Tibial artery (tissue), 4 donors: ENCODE results near the gene ZNF226.

Experiments
- DNase-seq, 2 donors: peaks; one replicate each; pipeline ENCODE4 v3.0.0-alpha.2; 2019
- H3K27ac ChIP-seq, 2 donors: fragments of 200-600 bp; sonication (generic) in 1 of 2; 1 replicate in 1 of 2; 2 replicates in 1 of 2; pipeline ENCODE4 v1.5.1; 2018 to 2019; ENCODE audit warnings: mild to moderate bottlenecking in 1 of 2
- H3K27me3 ChIP-seq, 2 donors: fragments of 200-600 bp; sonication (generic) in 1 of 2; one replicate each; pipeline versions ENCODE4 v1.5.1 to v1.6.0; 2016 to 2019
- H3K36me3 ChIP-seq, 3 donors: fragments of 200-600 bp; sonication (generic) in 2 of 3; one replicate each; pipeline ENCODE4 v1.5.1; 2016 to 2019; ENCODE audit warnings: mild to moderate bottlenecking in 2 of 3
- H3K4me1 ChIP-seq, 4 donors: fragments of 200-600 bp; sonication (generic) in 2 of 4; 1 replicate in 3 of 4; 2 replicates in 1 of 4; pipeline ENCODE4 v1.5.1; 2016 to 2019
- H3K4me3 ChIP-seq, 2 donors: fragments of 200-600 bp; sonication (generic) in 1 of 2; 1 replicate in 1 of 2; 2 replicates in 1 of 2; pipeline ENCODE4 v1.5.1; 2018 to 2019; ENCODE audit warnings: mild to moderate bottlenecking in 2 of 2
- H3K9me3 ChIP-seq, 3 donors: fragments of 200-600 bp; sonication (generic) in 1 of 3; one replicate each; pipeline ENCODE4 v1.5.1; 2016 to 2019
- intact Hi-C: fragments of 100-400 bp; cut with DNase I; formaldehyde crosslinking; loops from one replicate; pipeline ENCODE4 v1.15.0; 2023; ENCODE audit warnings: low total_unique reads
- TF ChIP-seq, protein P1 (sequence below), 2 experiments: fragments of 200-600 bp in 1 of 2; fragments of 450-650 bp in 1 of 2; IDR thresholded peaks; one replicate each; pipeline ENCODE4 v1.5.1; 2017 to 2019; ENCODE audit warnings: antibody characterized with exemption in 2 of 2, mild to moderate bottlenecking in 1 of 2, moderate library complexity in 1 of 2

Gene ZNF226

DNA sequence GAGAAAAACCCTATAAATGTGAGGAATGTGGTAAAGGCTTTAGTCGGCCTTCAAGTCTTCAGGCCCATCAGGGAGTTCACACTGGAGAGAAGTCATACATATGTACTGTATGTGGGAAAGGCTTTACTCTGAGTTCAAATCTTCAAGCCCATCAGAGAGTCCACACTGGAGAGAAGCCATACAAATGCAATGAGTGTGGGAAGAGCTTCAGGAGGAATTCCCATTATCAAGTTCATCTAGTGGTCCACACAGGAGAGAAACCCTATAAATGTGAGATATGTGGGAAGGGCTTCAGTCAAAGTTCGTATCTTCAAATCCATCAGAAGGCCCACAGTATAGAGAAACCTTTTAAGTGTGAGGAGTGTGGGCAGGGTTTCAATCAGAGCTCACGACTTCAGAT is 11.7 kb downstream of the ZNF226 start:
- intact Hi-C loops, result no loop called here
- Histone ChIP-seq H3K4me1 (no peaks in the 10 kb centered on the region), H3K4me3 (no peak overlapping the region), H3K27me3 (no peaks in the 10 kb centered on the region), H3K36me3 (peaks cover 57 to 83% (median 62%) of the 10 kb centered on the region in 3 donors), H3K27ac (no peak overlapping the region), H3K9me3 (peaks cover 11 to 100% (median 98%) of the 10 kb centered on the region in 3 donors)
- DNase-seq, result no peak
- TF ChIP-seq, protein P1, sequence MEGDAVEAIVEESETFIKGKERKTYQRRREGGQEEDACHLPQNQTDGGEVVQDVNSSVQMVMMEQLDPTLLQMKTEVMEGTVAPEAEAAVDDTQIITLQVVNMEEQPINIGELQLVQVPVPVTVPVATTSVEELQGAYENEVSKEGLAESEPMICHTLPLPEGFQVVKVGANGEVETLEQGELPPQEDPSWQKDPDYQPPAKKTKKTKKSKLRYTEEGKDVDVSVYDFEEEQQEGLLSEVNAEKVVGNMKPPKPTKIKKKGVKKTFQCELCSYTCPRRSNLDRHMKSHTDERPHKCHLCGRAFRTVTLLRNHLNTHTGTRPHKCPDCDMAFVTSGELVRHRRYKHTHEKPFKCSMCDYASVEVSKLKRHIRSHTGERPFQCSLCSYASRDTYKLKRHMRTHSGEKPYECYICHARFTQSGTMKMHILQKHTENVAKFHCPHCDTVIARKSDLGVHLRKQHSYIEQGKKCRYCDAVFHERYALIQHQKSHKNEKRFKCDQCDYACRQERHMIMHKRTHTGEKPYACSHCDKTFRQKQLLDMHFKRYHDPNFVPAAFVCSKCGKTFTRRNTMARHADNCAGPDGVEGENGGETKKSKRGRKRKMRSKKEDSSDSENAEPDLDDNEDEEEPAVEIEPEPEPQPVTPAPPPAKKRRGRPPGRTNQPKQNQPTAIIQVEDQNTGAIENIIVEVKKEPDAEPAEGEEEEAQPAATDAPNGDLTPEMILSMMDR (IDR thresholded peaks at IDR 0.05), result no peak

DNA sequence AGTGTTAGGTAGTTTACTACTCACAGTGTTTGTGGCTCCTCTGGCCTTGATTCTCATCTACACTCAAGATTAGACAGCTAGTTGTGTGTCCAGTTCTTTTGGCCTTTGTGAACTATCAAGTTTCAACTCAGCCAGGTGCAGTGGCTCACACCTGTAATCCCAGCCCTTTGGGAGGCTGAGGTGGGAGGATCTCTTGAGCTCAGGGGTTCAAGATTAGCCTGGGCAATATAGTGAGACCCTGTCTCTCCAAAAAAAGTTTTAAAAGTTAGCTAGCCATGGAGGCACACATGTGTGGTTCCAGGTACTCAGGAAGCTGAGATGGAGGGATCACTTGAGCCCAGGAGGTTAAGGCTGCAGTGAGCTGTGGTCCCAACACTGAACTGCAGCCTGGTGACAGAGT is 16.1 kb downstream of the ZNF226 start:
- H3K9me3 ChIP-seq, result peaks cover 22 to 99% (median 90%) of the 10 kb centered on the region in 3 donors

DNA sequence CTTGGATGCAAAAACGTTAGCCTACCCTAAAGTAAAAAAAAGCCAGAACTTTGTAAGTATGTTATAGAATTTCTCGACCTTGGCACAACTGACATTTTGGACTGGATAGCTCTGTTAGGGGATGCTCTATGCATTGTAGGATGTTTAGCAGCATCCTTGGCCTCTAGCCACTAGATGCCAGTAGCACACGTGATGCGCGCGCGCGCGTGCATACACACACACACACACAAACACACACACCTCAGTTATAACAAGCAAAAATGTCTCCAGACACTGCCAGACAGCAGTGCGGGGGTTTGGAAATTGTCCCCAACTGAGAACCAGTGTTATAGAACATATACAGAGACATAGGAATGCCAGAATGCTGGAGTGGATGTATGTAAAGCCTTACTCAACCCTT is 17.2 kb downstream of the ZNF226 start:
- H3K4me1 ChIP-seq, result no peaks in the 10 kb centered on the region
- peaks cover 16 to 99% (median 79%) of the 10 kb centered on the region in 3 donors for H3K9me3 ChIP-seq
- intact Hi-C loops, result no loop called here
- TF ChIP-seq, protein P1 (IDR thresholded peaks at IDR 0.05), result no peak
- H3K27ac ChIP-seq, result no peak overlapping the region
- DNase-seq, result no peak
- no peaks in the 10 kb centered on the region for H3K27me3 ChIP-seq
- peaks cover 1 to 33% (median 7%) of the 10 kb centered on the region in 3 donors for H3K36me3 ChIP-seq
- no peak overlapping the region for H3K4me3 ChIP-seq

More for the DNA sequence above, 16.1 kb downstream of the ZNF226 start:
- Histone ChIP-seq H3K36me3 (peaks cover 13 to 44% (median 19%) of the 10 kb centered on the region in 3 donors), H3K4me3 (no peak overlapping the region), H3K27me3 (no peaks in the 10 kb centered on the region), H3K4me1 (no peaks in the 10 kb centered on the region), H3K27ac (no peak overlapping the region)
- TF ChIP-seq, protein P1 (IDR thresholded peaks at IDR 0.05), result no peak
- intact Hi-C loops, result no loop called here
- DNase-seq, result no peak

DNA sequence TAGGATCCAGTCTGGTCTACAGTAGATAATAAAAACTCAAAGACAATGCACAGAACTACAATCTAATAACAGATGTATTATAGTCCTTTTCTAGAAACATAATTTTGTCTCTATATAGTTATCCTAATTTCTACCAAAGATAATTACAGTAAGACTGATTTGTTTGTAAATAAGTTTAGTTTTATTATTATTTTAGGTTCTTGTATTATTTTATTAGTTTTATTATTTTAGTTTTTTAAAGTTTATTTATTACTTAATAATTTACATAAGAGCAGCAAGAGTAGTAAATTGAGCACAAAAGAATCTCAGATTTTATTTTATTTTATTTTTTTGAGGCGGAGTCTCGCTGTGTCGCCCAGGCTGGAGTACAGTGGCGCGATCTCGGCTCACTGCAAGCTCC is 25.1 kb downstream of the ZNF226 start:
- Histone ChIP-seq H3K4me1 (no peaks in the 10 kb centered on the region), H3K36me3 (peaks cover 0 to 31% (median 17%) of the 10 kb centered on the region in 3 donors), H3K9me3 (peaks cover 3 to 94% (median 29%) of the 10 kb centered on the region in 3 donors), H3K27me3 (no peaks in the 10 kb centered on the region), H3K4me3 (no peak overlapping the region), H3K27ac (no peak overlapping the region)
- intact Hi-C loops, result no loop called here
- DNase-seq, result no peak
- TF ChIP-seq, protein P1 (IDR thresholded peaks at IDR 0.05), result no peak

DNA sequence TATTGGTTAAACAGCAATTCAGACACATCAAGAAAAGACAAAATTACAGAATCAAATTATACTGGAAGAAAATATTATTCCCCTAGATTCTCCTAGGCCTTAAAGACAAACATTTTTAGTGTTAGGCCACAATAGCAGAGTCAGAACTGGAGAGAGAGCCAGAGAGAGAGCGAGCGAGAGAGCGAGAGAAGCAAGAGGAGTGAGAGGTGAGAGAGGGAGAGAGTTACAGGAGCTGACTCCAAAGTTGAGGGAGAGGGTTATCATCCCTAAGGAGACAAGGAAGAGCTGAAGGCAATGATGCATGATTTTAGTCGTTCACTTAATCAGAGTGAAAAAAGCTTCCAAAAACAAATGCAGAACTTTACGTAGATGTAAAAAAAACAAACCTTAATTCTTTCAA is 27.2 kb downstream of the ZNF226 start:
- Histone ChIP-seq H3K4me1 (no peaks in the 10 kb centered on the region), H3K27ac (no peak overlapping the region), H3K9me3 (peaks cover 0 to 93% (median 25%) of the 10 kb centered on the region in 3 donors), H3K36me3 (peaks cover 5 to 51% (median 17%) of the 10 kb centered on the region in 3 donors), H3K27me3 (no peaks in the 10 kb centered on the region), H3K4me3 (no peak overlapping the region)
- TF ChIP-seq, protein P1 (IDR thresholded peaks at IDR 0.05), result no peak
- intact Hi-C loops, result no loop called here
- DNase-seq, result no peak

DNA sequence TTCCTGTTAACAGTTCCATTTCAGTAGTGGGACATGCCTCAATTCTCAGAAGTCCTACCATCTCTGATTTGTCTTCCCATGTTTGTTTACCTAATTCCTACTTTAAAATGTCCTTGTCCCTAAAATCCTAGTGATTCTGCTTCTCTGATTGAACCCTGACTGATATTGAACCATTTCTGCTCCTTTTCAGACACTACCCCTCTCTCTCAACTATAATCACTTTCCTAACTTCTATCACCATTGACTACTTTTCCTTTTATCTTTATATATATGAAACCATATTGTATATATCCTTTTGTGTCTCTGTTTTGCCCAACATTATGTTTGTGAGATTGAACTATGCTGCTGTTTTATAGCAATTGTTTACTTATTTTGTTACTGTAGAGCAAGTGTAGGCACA is 31.9 kb downstream of the ZNF226 start:
- Histone ChIP-seq H3K27ac (no peak overlapping the region), H3K4me3 (no peak overlapping the region), H3K4me1 (no peaks in the 10 kb centered on the region), H3K27me3 (no peaks in the 10 kb centered on the region), H3K9me3 (peaks cover 0 to 79% (median 28%) of the 10 kb centered on the region in 3 donors), H3K36me3 (peaks cover 5 to 36% (median 22%) of the 10 kb centered on the region in 3 donors)
- DNase-seq, result no peak
- intact Hi-C loops, result no loop called here
- TF ChIP-seq, protein P1 (IDR thresholded peaks at IDR 0.05), result no peak
